Heart left ventricle (tissue), 16 donors: Measurements from ENCODE around the gene ZNF423. TPM values are rescaled to one million over a fixed set of nuclear protein-coding genes. Genes with fewer than 3 reads are reported as not detected.
A peak's percentile ranks its signal among the peaks of the same experiment; 100 is the strongest.

Experiments used
- ATAC-seq, 4 donors: fragments of 200-7000 bp; cut with Tn5 transposase; one replicate each; pipeline ENCODE4 v1.9.1; 2020 to 2022; ENCODE audit warnings: moderate library complexity in 4 of 4, mild to moderate bottlenecking in 3 of 4, moderate number of reproducible peaks in 1 of 4
- DNase-seq, 5 donors: peaks; one replicate each; pipeline ENCODE4 v3.0.0-alpha.2; 2020
- H3K27ac ChIP-seq, 12 donors: fragments of 200-600 bp; sonication (generic) in 4 of 12; one replicate each; pipeline versions ENCODE4 v1.5.0 to v1.8.0; 2016 to 2022; ENCODE audit warnings: mild to moderate bottlenecking in 2 of 12
- H3K27me3 ChIP-seq, 9 donors: fragments of 200-600 bp; sonication (generic) in 2 of 9; one replicate each; pipeline versions ENCODE4 v1.5.1 to v1.8.0; 2016 to 2022; ENCODE audit warnings: mild to moderate bottlenecking in 3 of 9
- H3K36me3 ChIP-seq, 9 donors: fragments of 200-600 bp; sonication (generic) in 2 of 9; one replicate each; pipeline versions ENCODE4 v1.5.0 to v1.8.0; 2018 to 2022; ENCODE audit warnings: mild to moderate bottlenecking in 2 of 9
- H3K4me1 ChIP-seq, 12 donors: fragments of 200-600 bp; sonication (generic) in 4 of 12; one replicate each; pipeline versions ENCODE4 v1.5.0 to v1.8.0; 2016 to 2022; ENCODE audit warnings: mild to moderate bottlenecking in 3 of 12
- H3K4me3 ChIP-seq, 12 donors: fragments of 200-600 bp; sonication (generic) in 4 of 12; one replicate each; pipeline versions ENCODE4 v1.5.0 to v1.8.0; 2017 to 2022; ENCODE audit warnings: mild to moderate bottlenecking in 9 of 12, moderate library complexity in 4 of 12
- H3K9me3 ChIP-seq, 12 donors: fragments of 200-600 bp; sonication (generic) in 4 of 12; one replicate each; pipeline versions ENCODE4 v1.5.0 to v1.8.0; 2016 to 2022; ENCODE audit warnings: mild to moderate bottlenecking in 1 of 12
- CTCF ChIP-seq, 12 donors: fragments of 200-600 bp; sonication (generic) in 4 of 12; IDR thresholded peaks; one replicate each; pipeline versions ENCODE4 v1.5.0 to v1.8.0; 2018 to 2022; ENCODE audit warnings: antibody characterized with exemption in 12 of 12, mild to moderate bottlenecking in 5 of 12
- POLR2A ChIP-seq, 2 donors: fragments of 450-650 bp; IDR thresholded peaks; one replicate each; pipeline ENCODE4 v1.6.1; 2017; ENCODE audit warnings: antibody characterized with exemption in 2 of 2, mild to moderate bottlenecking in 2 of 2, moderate library complexity in 2 of 2
- WGBS, 4 donors: extraction: QIAGEN DNeasy Blood & Tissue Kit in 2 of 4; methylation state at CpG; one replicate each; pipeline versions ENCODE4 v1.1.5 to v1.1.7; 2013 to 2018; 5-methylcytosine and 5-hydroxymethylcytosine counted together
- intact Hi-C, 10 donors: fragments of 100-400 bp; cut with DNase I; formaldehyde crosslinking; loops; one replicate each; pipeline versions ENCODE4 v1.11.1 to v1.14.2; 2022
- polyA plus RNA-seq, 2 donors: library from polyadenylated mRNA; stranded (reverse); fragments of 200-250 nt; gene quantifications; one replicate each; pipeline ENCODE4 v1.2.3, GENCODE V29; 2013
- total RNA-seq, 9 donors: library from RNA; depleted of rRNA in 2 of 9; stranded (reverse); fragments of >200 nt in 2 of 9; fragmentation: NEBNext Ultra II Directional in 3 of 9; extraction: Animal tissue kit (Norgen Biotek cat#: 25700) in 3 of 9; gene quantifications; one replicate each; pipeline versions ENCODE4 v1.1.0 to v1.2.4, GENCODE V29; 2016 to 2023
- donor health status: ischemic (EF 13 %, LVEDD 7.1; RV severe dilation, severe dysfunction).
- donor health status: healthy with polysubstance abuse.
- donor health status: DM: no; HTN: yes; CAD: no.
- donor health status: DM: no; HTN: no; CAD: no.
- donor health status: ischemic (EF 25% LVEDD 6.9; RV normal size, moderate dysfunction).
- donor health status: ischemic (EF 25% LVEDD 5.7; RV mildly dilated, moderate dysfunction).
- donor health status: healthy.
- donor health status: DM: yes; HTN: yes; CAD: no.
- donor health status: ischemic (EF 35%, LVEDD 5.7; RV mildly dilated, moderate dysfunction).
- donor health status: nonischemic (EF 11% LVEDD 7.7; RV severe dilation, severe dysfunction).
- donor health status: DM: yes; HTN: yes; CAD: no.
- donor health status: PGD.
- donor health status: ischemic (EF 29% LVEDD 5.4; RV normal size, mild dysfunction).
- donor health status: nonischemic (EF 23%, LVEDD 6.1; RV moderate dilation, normal function).

The ZNF423 gene
- total and polyA plus RNA-seq, 11 donors, result 1.8 to 10.4 (median 5.7) TPM

- no peak for TF ChIP-seq CTCF (IDR thresholded peaks at IDR 0.05)
- no peak for TF ChIP-seq POLR2A (IDR thresholded peaks at IDR 0.05)
- Histone ChIP-seq H3K4me3 (no peak overlapping the region), H3K27ac (no peak overlapping the region), H3K4me1 (peaks cover 0 to 15% (median 4%) of the 10 kb centered on the region in 12 donors), H3K9me3 (peaks cover 0 to 7% (median 0%) of the 10 kb centered on the region in 12 donors), H3K27me3 (no peaks in the 10 kb centered on the region), H3K36me3 (no peaks in the 10 kb centered on the region)
- DNase-seq (no peak), ATAC-seq (no peak)
- intact Hi-C loops, result no loop called here
- 96 to 98% (median 97%) methylated on average over 11 of the region's 11 CpGs for WGBS, 4 donors
These were observed 149.1 kb downstream of the ZNF423 start for GRCh38 chr16:49706620-49707355.

- Histone ChIP-seq H3K27ac (no peak overlapping the region), H3K4me1 (peaks cover 0 to 35% (median 20%) of the 10 kb centered on the region in 12 donors), H3K36me3 (no peaks in the 10 kb centered on the region), H3K4me3 (no peak overlapping the region), H3K9me3 (peaks cover 0 to 7% (median 0%) of the 10 kb centered on the region in 12 donors), H3K27me3 (no peaks in the 10 kb centered on the region)
- no peak for ATAC-seq
- intact Hi-C loops, result loop anchor here in 2 of 10 donors (5.0 kb wide), 1 partner anchor 153 kb away; the partner anchor contains the start of gene ZNF423 (in 2 of the 2)
- DNase-seq, result peak in 1 of 5 donors; percentile 7
- no peak for TF ChIP-seq CTCF (IDR thresholded peaks at IDR 0.05)
- TF ChIP-seq POLR2A (IDR thresholded peaks at IDR 0.05), result no peak
- WGBS, 4 donors, result 97 to 100% (median 99%) methylated on average over 2 of the region's 2 CpGs
These were observed 151.2 kb downstream of the ZNF423 start for GRCh38 chr16:49704586-49705155.

DNA sequence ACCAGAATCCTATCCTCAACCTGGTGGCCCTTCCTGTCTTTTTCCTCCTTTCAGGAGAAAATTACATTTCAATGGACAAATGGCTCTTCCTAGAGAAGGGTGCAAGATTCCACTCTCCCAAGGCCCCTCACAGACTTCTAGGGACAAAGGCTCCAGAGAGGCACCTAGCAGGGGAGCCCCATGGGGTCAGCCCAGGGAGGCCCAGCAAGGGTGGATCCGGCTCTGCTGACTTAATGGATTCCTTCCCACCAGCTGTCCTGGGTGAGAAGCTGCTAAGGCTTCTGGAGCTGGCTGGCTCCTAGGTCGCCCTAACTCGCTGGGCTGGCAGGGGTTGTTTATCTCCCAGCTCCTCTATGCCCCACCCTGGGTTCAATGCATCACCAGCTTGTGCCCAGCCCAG is 152.4 kb downstream of the ZNF423 start:
- no peak for ATAC-seq

More for the DNA sequence above, 152.4 kb downstream of the ZNF423 start:
- Histone ChIP-seq H3K4me1 (peaks cover 0 to 47% (median 29%) of the 10 kb centered on the region in 12 donors), H3K27me3 (no peaks in the 10 kb centered on the region), H3K27ac (no peak overlapping the region), H3K4me3 (no peak overlapping the region), H3K9me3 (peaks cover 0 to 7% (median 0%) of the 10 kb centered on the region in 12 donors), H3K36me3 (no peaks in the 10 kb centered on the region)
- DNase-seq, result no peak
- 89 to 96% (median 92%) methylated on average over 3 of the region's 3 CpGs for WGBS, 4 donors
- TF ChIP-seq POLR2A (IDR thresholded peaks at IDR 0.05), result no peak
- no peak for TF ChIP-seq CTCF (IDR thresholded peaks at IDR 0.05)
- intact Hi-C loops, result loop anchor here in 2 of 10 donors (5.0 kb wide), 1 partner anchor 154 kb away; the partner anchor contains the start of gene ZNF423 (in 2 of the 2)
